DOHH2 (cell line): ENCODE results near the gene FAM78A.

ENCODE experiments used
- CTCF ChIP-seq: fragments of 200-600 bp; sonication (generic); IDR thresholded peaks from one replicate; pipeline ENCODE4 v1.5.1; 2014; ENCODE audit warnings: antibody characterized with exemption, mild to moderate bottlenecking, low read depth, low read length; ENCODE audit not compliant: poor library complexity, severe bottlenecking
- EZH2phosphoT487 ChIP-seq: fragments of 200-600 bp; sonication (generic); IDR thresholded peaks from 2 replicates; pipeline ENCODE4 v1.6.1; 2017; ENCODE audit warnings: borderline replicate concordance, mild to moderate bottlenecking, antibody characterized with exemption, low read length, moderate library complexity, mixed read lengths

GRCh38 chr9:131226226-131226625 lies 50.1 kb downstream of the FAM78A start:
- TF ChIP-seq EZH2phosphoT487, result no peak
- TF ChIP-seq CTCF, result no peak
